A673 (cell line): ENCODE measurements around the gene RESF1. TPM values are rescaled to one million over a fixed set of nuclear protein-coding genes. Genes with fewer than 3 reads are reported as not detected.
A peak's percentile ranks its signal among the peaks of the same experiment; 100 is the strongest.

Source experiments
- BruUV-seq: library from RNA; stranded (reverse); fragments of 400-500 nt; replicated peaks from 2 replicates; lab custom pipeline; 2021; lab: Mats Ljungman, UMichigan
- CTCF ChIA-PET: fragments of 300-600 bp; sonication (Branson Sonifier 250); formaldehyde crosslinking; loops from one replicate; lab custom pipeline; 2022; ENCODE audit warnings: antibody characterized with exemption; lab: Charles Lee
- POLR2A ChIA-PET: fragments of 300-600 bp; sonication (Branson Sonifier 250); formaldehyde crosslinking; loops from one replicate; lab custom pipeline; 2022; ENCODE audit warnings: antibody characterized with exemption; ENCODE audit not compliant: low non-redundant PET; lab: Charles Lee
- DNase-seq: peaks from one replicate; pipeline ENCODE4 v3.0.0-alpha.2; 2015; ENCODE audit warnings: low spot score
- H3K27ac ChIP-seq: fragments of 200-600 bp; sonication (generic); 2 replicates; pipeline ENCODE4 v1.5.1; 2016; ENCODE audit warnings: mixed run types, low read depth, mild to moderate bottlenecking, mixed read lengths, antibody characterized with exemption, low read length; ENCODE audit not compliant: poor library complexity, severe bottlenecking
- H3K27me3 ChIP-seq: fragments of 200-600 bp; sonication (generic); replicated peaks from 2 replicates; pipeline ENCODE4 v1.6.1; 2017; ENCODE audit warnings: mixed run types, low read depth, mild to moderate bottlenecking, mixed read lengths, antibody characterized with exemption, low read length; ENCODE audit not compliant: insufficient read depth, poor library complexity
- H3K36me3 ChIP-seq: fragments of 200-600 bp; sonication (generic); 2 replicates; pipeline ENCODE4 v1.6.1; 2016; ENCODE audit warnings: mixed run types, mild to moderate bottlenecking, mixed read lengths, antibody characterized with exemption, low read length; ENCODE audit not compliant: insufficient read depth, poor library complexity, severe bottlenecking
- H3K4me1 ChIP-seq: fragments of 200-600 bp; sonication (generic); 2 replicates; pipeline ENCODE4 v1.6.1; 2017; ENCODE audit warnings: mixed run types, mild to moderate bottlenecking, mixed read lengths, antibody characterized with exemption, low read length; ENCODE audit not compliant: insufficient read depth, poor library complexity, severe bottlenecking
- H3K4me3 ChIP-seq: fragments of 200-600 bp; sonication (generic); 2 replicates; pipeline ENCODE4 v1.5.1; 2016; ENCODE audit warnings: low read depth, mixed run types, mild to moderate bottlenecking, mixed read lengths, low read length; ENCODE audit not compliant: poor library complexity, severe bottlenecking
- H3K9me3 ChIP-seq: fragments of 200-600 bp; sonication (generic); 2 replicates; pipeline ENCODE4 v1.6.1; 2016; ENCODE audit warnings: mixed run types, low read depth, mild to moderate bottlenecking, mixed read lengths, antibody characterized with exemption, low read length; ENCODE audit not compliant: poor library complexity, severe bottlenecking
- CTCF ChIP-seq: fragments of 300-800, 200-600 bp; sonication (generic); conservative IDR thresholded peaks from 2 replicates; pipeline ENCODE4 v1.5.1; 2017; ENCODE audit warnings: low read depth, mild to moderate bottlenecking, antibody characterized with exemption, low read length, moderate library complexity, mixed read lengths
- EZH2 ChIP-seq: fragments of 200-600 bp; sonication (generic); IDR thresholded peaks from 2 replicates; pipeline ENCODE4 v1.6.1; 2017; ENCODE audit warnings: borderline replicate concordance, low read depth, mild to moderate bottlenecking, mixed read lengths, antibody characterized with exemption, low read length; ENCODE audit not compliant: poor library complexity, severe bottlenecking
- intact Hi-C: fragments of 100-400 bp; cut with micrococcal nuclease; formaldehyde crosslinking; loops from one replicate; pipeline ENCODE4 v1.10.0; 2022; ENCODE audit not compliant: unreplicated experiment
- total RNA-seq: library from RNA; stranded (reverse); gene quantifications from 2 replicates; pipeline ENCODE4 v1.2.3, GENCODE V29; 2021

The RESF1 gene
- total RNA-seq, 1 experiment from 2014 or later = 63.7 TPM

- intact Hi-C loops = loop anchor here (10.0 kb wide), 2 partner anchors 140 to 340 kb away; partner anchors contain the start of gene BICD1
- H3K27me3 ChIP-seq = no peaks in the 10 kb centered on the region
- no TSS peak for BruUV-seq
- H3K4me1 ChIP-seq = peaks cover 28% of the 10 kb centered on the region
- CTCF ChIA-PET = no interaction called here
- POLR2A ChIA-PET = no interaction called here
- no peaks in the 10 kb centered on the region for H3K9me3 ChIP-seq
- H3K27ac ChIP-seq = no peak overlapping the region
- H3K36me3 ChIP-seq = peaks cover 45% of the 10 kb centered on the region
- H3K4me3 ChIP-seq = no peak overlapping the region
- TF ChIP-seq EZH2 (no peak), CTCF (no peak)
- DNase-seq = peak; percentile 35
Observed at GRCh38 chr12:31965090-31965489, 5.9 kb downstream of the RESF1 start.

DNA sequence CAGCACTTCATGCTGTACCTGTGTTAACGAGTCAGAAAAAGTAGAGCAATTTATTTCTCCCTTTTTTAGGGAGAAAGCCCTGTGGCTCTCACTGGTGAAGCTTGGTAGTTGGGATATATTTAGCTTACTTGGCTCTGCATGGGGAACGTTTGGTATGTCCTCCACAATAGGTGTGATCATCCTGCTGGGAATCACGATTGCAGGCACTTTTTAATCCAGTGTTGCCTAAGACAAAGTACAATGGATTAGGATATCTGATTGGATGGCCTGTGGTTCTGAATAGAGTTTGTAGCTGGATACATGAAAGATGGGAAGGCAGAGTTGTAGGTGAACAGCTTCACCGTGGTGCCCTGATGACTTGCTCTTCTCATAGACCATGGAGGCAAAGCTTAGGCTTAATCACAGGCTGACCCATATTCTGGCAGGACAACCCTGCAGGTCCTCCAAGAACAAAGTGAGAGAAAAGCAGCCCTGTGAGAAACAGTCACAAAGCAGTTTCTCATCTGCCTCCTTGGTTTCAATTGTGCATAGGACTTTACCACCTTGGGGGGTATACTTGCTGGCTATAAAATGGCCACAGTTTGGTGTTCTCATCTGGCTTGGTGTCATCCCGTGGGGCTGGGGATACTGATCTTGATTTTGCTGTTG lies 7.5 kb downstream of the RESF1 start:
- peaks cover 14% of the 10 kb centered on the region for H3K4me1 ChIP-seq
- H3K27ac ChIP-seq = peak overlapping the region; percentile 7
- TF ChIP-seq EZH2 = no peak
- TF ChIP-seq CTCF = no peak
- ChIA-PET POLR2A (no interaction called here), CTCF (no interaction called here)
- no peaks in the 10 kb centered on the region for H3K9me3 ChIP-seq
- no peak overlapping the region for H3K4me3 ChIP-seq
- peaks cover 60% of the 10 kb centered on the region for H3K36me3 ChIP-seq
- H3K27me3 ChIP-seq = no peaks in the 10 kb centered on the region
- DNase-seq = no peak
- no TSS peak for BruUV-seq
- intact Hi-C loops = loop anchor here (10.0 kb wide), 2 partner anchors 138 to 338 kb away; partner anchors contain the start of gene BICD1

DNA sequence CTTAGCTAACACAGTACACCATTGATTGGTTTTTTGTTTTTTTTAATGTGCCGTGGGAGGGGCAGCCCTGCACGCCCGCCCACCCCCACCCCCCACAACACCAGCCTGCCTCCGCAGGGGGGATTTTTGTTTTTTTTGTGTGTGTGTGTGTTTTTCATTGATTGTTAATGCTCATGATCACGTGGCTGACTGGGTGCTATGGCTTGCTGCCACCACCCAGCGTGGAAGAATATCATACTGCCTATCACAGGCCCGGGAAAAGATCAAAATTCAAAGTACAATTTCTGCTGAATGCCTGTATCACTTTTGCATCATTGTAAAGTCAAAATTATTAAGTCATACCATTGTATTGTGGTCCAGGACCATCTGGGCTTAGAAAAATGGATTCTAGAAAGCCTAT lies 8.3 kb downstream of the RESF1 start:
- Histone ChIP-seq H3K9me3 (no peaks in the 10 kb centered on the region), H3K4me1 (peaks cover 6% of the 10 kb centered on the region), H3K4me3 (no peak overlapping the region), H3K27me3 (no peaks in the 10 kb centered on the region), H3K27ac (no peak overlapping the region), H3K36me3 (peaks cover 58% of the 10 kb centered on the region)
- BruUV-seq = no TSS peak
- TF ChIP-seq CTCF (no peak), EZH2 (no peak)
- CTCF ChIA-PET = no interaction called here
- no peak for DNase-seq
- POLR2A ChIA-PET = no interaction called here
- intact Hi-C loops = loop anchor here (10.0 kb wide), 2 partner anchors 137 to 337 kb away; partner anchors contain the start of gene BICD1
